PC-9 (cell line): ENCODE data around the gene TRMT112. TPM values are rescaled to one million over a fixed set of nuclear protein-coding genes. Genes with fewer than 3 reads are reported as not detected.
A peak's percentile ranks its signal among the peaks of the same experiment; 100 is the strongest.

Source experiments
- BruUV-seq: library from RNA; stranded (reverse); fragments of 400-500 nt; replicated peaks from 2 replicates; lab custom pipeline; 2021; lab: Mats Ljungman, UMichigan
- CTCF ChIA-PET: fragments of 300-600 bp; sonication (Branson Sonifier 250); formaldehyde crosslinking; loops from one replicate; lab custom pipeline; 2022; ENCODE audit warnings: antibody characterized with exemption; lab: Charles Lee
- POLR2A ChIA-PET: fragments of 300-600 bp; sonication (Branson Sonifier 250); formaldehyde crosslinking; loops from one replicate; lab custom pipeline; 2022; ENCODE audit warnings: antibody characterized with exemption; ENCODE audit not compliant: unreplicated experiment; lab: Charles Lee
- DNase-seq, 2 experiments: peaks; one replicate each; pipeline versions ENCODE4 v3.0.0 to v3.0.0-alpha.2; 2015 to 2022; ENCODE audit warnings: mixed read lengths in 1 of 2
- H2AFZ ChIP-seq: fragments of 200-600 bp; sonication (generic); 2 replicates; pipeline ENCODE4 v1.8.1; 2017; ENCODE audit warnings: antibody characterized with exemption
- H3F3A ChIP-seq: fragments of 200-600 bp; sonication (generic); 2 replicates; pipeline ENCODE4 v1.8.1; 2017; ENCODE audit warnings: antibody characterized with exemption, mild to moderate bottlenecking, low read depth; ENCODE audit not compliant: insufficient read depth
- H3K27ac ChIP-seq: fragments of 200-600 bp; sonication (generic); 2 replicates; pipeline ENCODE4 v1.6.1; 2016; ENCODE audit warnings: mixed run types
- H3K27me3 ChIP-seq: fragments of 200-600 bp; sonication (generic); 2 replicates; pipeline ENCODE4 v1.6.1; 2016; ENCODE audit warnings: low read depth, mixed run types; ENCODE audit not compliant: insufficient read depth
- H3K36me3 ChIP-seq: fragments of 200-600 bp; sonication (generic); 2 replicates; pipeline ENCODE4 v1.6.1; 2016; ENCODE audit warnings: low read depth, mixed run types
- H3K4me1 ChIP-seq: fragments of 200-600 bp; sonication (generic); replicated peaks from 2 replicates; pipeline ENCODE4 v1.6.1; 2016; ENCODE audit warnings: mixed run types; ENCODE audit not compliant: insufficient read depth
- H3K4me2 ChIP-seq: fragments of 200-600 bp; sonication (generic); 2 replicates; pipeline ENCODE4 v1.6.1; 2017; ENCODE audit warnings: mixed run types
- H3K4me3 ChIP-seq: fragments of 200-600 bp; sonication (generic); 2 replicates; pipeline ENCODE4 v1.6.1; 2016; ENCODE audit warnings: mixed run types
- H3K79me2 ChIP-seq: fragments of 200-600 bp; sonication (generic); 2 replicates; pipeline ENCODE4 v1.6.1; 2017; ENCODE audit warnings: low read depth, mixed run types
- H3K9me2 ChIP-seq: fragments of 200-600 bp; sonication (generic); 2 replicates; pipeline ENCODE4 v1.8.1; 2017; ENCODE audit warnings: mild to moderate bottlenecking; ENCODE audit not compliant: insufficient read depth
- H3K9me3 ChIP-seq: fragments of 200-600 bp; sonication (generic); 2 replicates; pipeline ENCODE4 v1.8.1; 2016; ENCODE audit warnings: low read depth; ENCODE audit not compliant: insufficient read depth
- H4K20me1 ChIP-seq: fragments of 200-600 bp; sonication (generic); 2 replicates; pipeline ENCODE4 v1.8.1; 2017; ENCODE audit not compliant: insufficient read depth
- EZH2 ChIP-seq: fragments of 200-600 bp; sonication (generic); IDR thresholded peaks from 2 replicates; pipeline ENCODE4 v1.8.0; 2017; ENCODE audit warnings: antibody characterized with exemption, low read depth
- intact Hi-C: fragments of 100-400 bp; cut with micrococcal nuclease; formaldehyde crosslinking; loops from one replicate; pipeline ENCODE4 v1.10.0; 2022; ENCODE audit not compliant: unreplicated experiment
- total RNA-seq: library from RNA; stranded (reverse); gene quantifications from 2 replicates; pipeline ENCODE4 v1.2.3, GENCODE V29; 2021
- TF ChIP-seq, protein P1 (sequence below): fragments of 200-600 bp; sonication (generic); conservative IDR thresholded peaks from 2 replicates; pipeline ENCODE4 v1.6.1; 2017; ENCODE audit warnings: mixed run types, antibody characterized with exemption, mild to moderate bottlenecking, moderate library complexity

The TRMT112 gene
- total RNA-seq, 1 experiment from 2014 or later, result 275 TPM

DNA sequence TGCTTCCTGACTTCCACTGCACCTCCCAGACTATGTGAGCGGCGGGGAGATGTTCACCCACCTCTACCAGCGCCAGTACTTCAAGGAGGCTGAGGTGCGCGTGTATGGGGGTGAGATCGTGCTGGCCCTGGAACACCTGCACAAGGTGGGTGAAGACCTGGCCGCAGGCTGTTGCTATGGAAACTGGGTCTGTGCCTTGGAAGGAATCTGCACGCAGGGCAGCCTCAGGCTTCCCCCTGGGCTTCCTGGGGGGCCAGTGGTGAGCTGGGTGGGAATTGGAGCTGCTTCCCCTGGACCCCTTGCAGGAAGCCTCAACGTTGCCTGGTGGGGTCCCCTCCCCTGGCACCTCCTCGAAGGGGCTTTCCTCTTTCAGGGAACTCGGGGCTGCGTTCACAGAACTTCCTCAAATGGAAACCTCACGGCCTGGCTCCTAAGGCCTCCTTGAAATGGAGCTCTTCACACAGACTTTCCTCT, 43.1 kb upstream of the TRMT112 start:
- Histone ChIP-seq H2AFZ (no peak overlapping the region), H3K4me1 (peaks cover 35% of the 10 kb centered on the region), H3F3A (peaks cover 30% of the 10 kb centered on the region), H3K27me3 (no peaks in the 10 kb centered on the region), H3K9me2 (no peaks in the 10 kb centered on the region), H3K36me3 (peaks cover 28% of the 10 kb centered on the region; the same call in 1 of the 2 replicates), H4K20me1 (peaks cover 6% of the 10 kb centered on the region; the same call in 1 of the 2 replicates), H3K79me2 (peaks cover 18% of the 10 kb centered on the region), H3K4me3 (no peak overlapping the region), H3K4me2 (no peak overlapping the region), H3K9me3 (no peaks in the 10 kb centered on the region), H3K27ac (no peak overlapping the region)
- CTCF ChIA-PET, result no interaction called here
- no TSS peak for BruUV-seq
- no peak for DNase-seq
- POLR2A ChIA-PET, result interaction anchor here (0.7 kb wide), 1 partner anchor 355 kb away, joined by 4 read pairs; no protein-coding TSS in a partner anchor
- intact Hi-C loops, result no loop called here
- TF ChIP-seq EZH2, result no peak
- TF ChIP-seq, protein P1, sequence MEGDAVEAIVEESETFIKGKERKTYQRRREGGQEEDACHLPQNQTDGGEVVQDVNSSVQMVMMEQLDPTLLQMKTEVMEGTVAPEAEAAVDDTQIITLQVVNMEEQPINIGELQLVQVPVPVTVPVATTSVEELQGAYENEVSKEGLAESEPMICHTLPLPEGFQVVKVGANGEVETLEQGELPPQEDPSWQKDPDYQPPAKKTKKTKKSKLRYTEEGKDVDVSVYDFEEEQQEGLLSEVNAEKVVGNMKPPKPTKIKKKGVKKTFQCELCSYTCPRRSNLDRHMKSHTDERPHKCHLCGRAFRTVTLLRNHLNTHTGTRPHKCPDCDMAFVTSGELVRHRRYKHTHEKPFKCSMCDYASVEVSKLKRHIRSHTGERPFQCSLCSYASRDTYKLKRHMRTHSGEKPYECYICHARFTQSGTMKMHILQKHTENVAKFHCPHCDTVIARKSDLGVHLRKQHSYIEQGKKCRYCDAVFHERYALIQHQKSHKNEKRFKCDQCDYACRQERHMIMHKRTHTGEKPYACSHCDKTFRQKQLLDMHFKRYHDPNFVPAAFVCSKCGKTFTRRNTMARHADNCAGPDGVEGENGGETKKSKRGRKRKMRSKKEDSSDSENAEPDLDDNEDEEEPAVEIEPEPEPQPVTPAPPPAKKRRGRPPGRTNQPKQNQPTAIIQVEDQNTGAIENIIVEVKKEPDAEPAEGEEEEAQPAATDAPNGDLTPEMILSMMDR, result no peak

DNA sequence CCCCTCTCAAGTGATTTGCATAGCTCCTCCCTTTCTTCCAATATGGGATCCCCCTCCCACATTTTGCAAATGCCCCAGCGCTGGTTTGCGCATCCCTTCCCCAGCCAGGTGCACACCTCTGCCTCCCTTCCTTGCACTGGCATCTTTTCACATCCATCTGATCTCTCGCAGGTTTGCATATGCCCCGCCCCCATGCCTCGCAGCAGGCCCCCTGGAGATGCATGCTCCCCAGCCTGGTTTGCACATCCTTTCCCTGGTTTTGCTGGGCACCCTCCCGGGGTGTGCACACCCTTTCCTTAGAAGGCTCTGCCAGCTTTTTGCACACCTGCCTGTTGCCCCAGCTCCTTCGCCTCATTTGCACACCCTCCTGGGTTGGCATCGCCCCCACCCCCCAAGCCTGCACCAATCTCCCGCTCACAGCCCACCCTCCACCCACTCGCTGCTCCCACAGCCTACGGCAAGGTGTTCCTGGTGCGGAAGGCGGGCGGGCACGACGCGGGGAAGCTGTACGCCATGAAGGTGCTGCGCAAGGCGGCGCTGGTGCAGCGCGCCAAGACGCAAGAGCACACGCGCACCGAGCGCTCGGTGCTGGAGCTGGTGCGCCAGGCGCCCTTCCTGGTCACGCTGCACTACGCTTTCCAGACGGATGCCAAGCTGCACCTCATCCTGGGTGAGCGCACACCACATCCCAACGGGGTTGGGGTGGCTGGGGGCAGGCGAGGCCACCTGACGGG, 42.5 kb upstream of the TRMT112 start:
- Histone ChIP-seq H3K9me3 (no peaks in the 10 kb centered on the region), H3K9me2 (no peaks in the 10 kb centered on the region), H3K36me3 (peaks cover 22% of the 10 kb centered on the region; the same call in 1 of the 2 replicates), H4K20me1 (peaks cover 6% of the 10 kb centered on the region; the same call in 1 of the 2 replicates), H3K4me1 (peaks cover 41% of the 10 kb centered on the region), H2AFZ (no peak overlapping the region; the same call in 1 of the 2 replicates), H3K4me2 (peak overlapping the region; percentile 92), H3K27ac (no peak overlapping the region), H3K4me3 (peak overlapping the region; percentile 91), H3K27me3 (no peaks in the 10 kb centered on the region), H3K79me2 (peaks cover 18% of the 10 kb centered on the region), H3F3A (peaks cover 27% of the 10 kb centered on the region)
- ChIA-PET CTCF (interaction anchor here (0.6 kb wide), 1 partner anchor 27 kb away, joined by 4 read pairs; no protein-coding TSS in a partner anchor), POLR2A (interaction anchor here (0.7 kb wide), 1 partner anchor 356 kb away, joined by 4 read pairs; no protein-coding TSS in a partner anchor)
- BruUV-seq, result no TSS peak
- no peak for TF ChIP-seq EZH2
- TF ChIP-seq, protein P1, result no peak
- DNase-seq, result no peak
- intact Hi-C loops, result loop anchor here (2.0 to 5.0 kb wide), 5 partner anchors 83 to 419 kb away; partner anchors contain the start of gene SF1

DNA sequence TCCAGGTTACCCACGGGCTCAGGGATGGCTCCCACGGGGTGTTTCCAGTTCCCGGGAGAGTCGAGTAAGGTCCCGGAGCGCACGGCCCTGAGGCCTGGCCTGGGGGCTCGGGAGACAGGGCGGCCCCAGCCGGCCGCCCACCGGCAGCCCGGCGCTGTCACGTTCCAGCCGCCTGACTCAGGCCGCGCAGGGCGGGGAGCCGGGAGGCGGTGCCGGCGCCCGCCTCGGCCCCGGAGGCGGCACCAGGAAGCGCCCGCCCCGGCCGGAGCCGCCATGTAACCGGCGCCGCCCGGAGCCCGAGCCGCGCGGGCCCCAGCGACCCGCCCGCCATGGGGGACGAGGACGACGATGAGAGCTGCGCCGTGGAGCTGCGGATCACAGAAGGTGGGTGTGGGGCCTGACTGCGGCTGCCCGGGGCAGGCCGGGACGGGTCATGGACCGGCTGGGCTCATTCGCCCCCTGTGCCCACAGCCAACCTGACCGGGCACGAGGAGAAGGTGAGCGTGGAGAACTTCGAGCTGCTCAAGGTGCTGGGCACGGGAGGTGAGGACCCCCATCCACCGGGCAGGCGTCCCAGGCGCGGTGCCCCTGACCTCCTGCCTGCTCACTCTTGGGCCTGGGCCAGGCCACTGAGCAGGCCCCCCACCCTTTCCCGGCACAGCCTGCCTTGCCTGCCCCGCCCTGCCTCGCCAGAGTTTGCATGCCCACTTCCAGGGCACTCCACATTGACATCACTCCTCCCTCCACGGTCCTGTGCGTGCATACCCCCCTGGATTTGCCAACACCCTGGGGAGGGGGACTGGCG, 41.8 kb upstream of the TRMT112 start, which contains the start of gene RPS6KA4:
Gene RPS6KA4 (plus strand): TSS at position 256 of the 805 bp plus-strand sequence. CDS start 74 bp downstream, at position 330.
- H3K4me1 ChIP-seq, result peaks cover 42% of the 10 kb centered on the region
- BruUV-seq, result TSS peak; percentile 50

More for the DNA sequence above, 41.8 kb upstream of the TRMT112 start, which contains the start of gene RPS6KA4:
- peaks cover 18% of the 10 kb centered on the region for H3K79me2 ChIP-seq
- H3K9me3 ChIP-seq, result no peaks in the 10 kb centered on the region
- peaks cover 18% of the 10 kb centered on the region; the same call in 1 of the 2 replicates for H3K36me3 ChIP-seq
- H3K27me3 ChIP-seq, result no peaks in the 10 kb centered on the region
- peak within 1 kb of the TSS; percentile 91 for H3K4me3 ChIP-seq
- intact Hi-C loops, result loop anchor here (2.0 to 5.0 kb wide), 5 partner anchors 82 to 420 kb away; partner anchors contain the start of gene SF1
- no peaks in the 10 kb centered on the region for H3K9me2 ChIP-seq
- peak within 1 kb of the TSS; percentile 87 for H2AFZ ChIP-seq
- ChIA-PET CTCF (interaction anchor here (0.6 kb wide), 1 partner anchor 27 kb away, joined by 4 read pairs; no protein-coding TSS in a partner anchor), POLR2A (no interaction called here)
- peak; percentile 54 to 79 for DNase-seq
- TF ChIP-seq EZH2, result no peak
- TF ChIP-seq, protein P1, result no peak
- peaks cover 22% of the 10 kb centered on the region; the same call in 1 of the 2 replicates for H3F3A ChIP-seq
- H3K4me2 ChIP-seq, result peak within 1 kb of the TSS; percentile 92
- H3K27ac ChIP-seq, result peak within 1 kb of the TSS; percentile 59
- peaks cover 6% of the 10 kb centered on the region; the same call in 1 of the 2 replicates for H4K20me1 ChIP-seq
